Activated CD4-positive, alpha-beta memory T cell treated with anti-CD3 and anti-CD28 coated beads for 36 hours (primary cell): ENCODE data around the gene TAF5. TPM values are rescaled to one million over a fixed set of nuclear protein-coding genes. Genes with fewer than 3 reads are reported as not detected.

Experiments used
- microRNA-seq: library from miRNA; unstranded; fragments of <30 nt; microRNA quantifications from one replicate; pipeline ENCODE4 v1.2.0, GENCODE V29; 2022; ENCODE audit warnings: borderline number of aligned reads, borderline microRNAs expressed, borderline replicate concordance
- total RNA-seq, 2 experiments: library from RNA; stranded (reverse); gene quantifications; one replicate each; pipeline ENCODE4 v1.2.3, GENCODE V29; 2021

Gene TAF5
- total RNA-seq, 2 experiments from 2014 or later, result 12.9 to 13.2 TPM

Small RNA genes within 50 kb of the gene (microRNA-seq; reads per million reads assigned to microRNA genes)
- gene MIR1307, result 2,981 reads per million, percentile 92 among the genes with 10 or more reads in this experiment

Other genes starting within 250 kb of the TAF5 start
- gene NT5C2, start 174.7 kb upstream of the TAF5 start, total RNA-seq, result 10 to 100 TPM; 46.6 to 50.1 TPM
- under 1 TPM in 1 of 2 experiments, not detected in 1; 0.10 TPM for gene RPEL1, start 122.1 kb upstream of the TAF5 start, total RNA-seq
- under 1 TPM; 0.14 to 0.15 TPM for gene INA, start 90.8 kb upstream of the TAF5 start, total RNA-seq
- gene PCGF6, start 16.8 kb upstream of the TAF5 start, total RNA-seq, result 10 to 100 TPM; 12.4 to 13.4 TPM
- 100 to 1,000 TPM; 436 to 438 TPM for gene ATP5MK, start 28.5 kb downstream of the TAF5 start, total RNA-seq
- gene PDCD11, start 28.6 kb downstream of the TAF5 start, total RNA-seq, result 10 to 100 TPM; 56.4 to 56.7 TPM
- 10 to 100 TPM; 21.6 to 22.5 TPM for gene CALHM2, start 84.4 kb downstream of the TAF5 start, total RNA-seq
- not detected for gene CALHM1, start 90.9 kb downstream of the TAF5 start, total RNA-seq
- not detected for gene CALHM3, start 111.3 kb downstream of the TAF5 start, total RNA-seq
- gene NEURL1, start 125.7 kb downstream of the TAF5 start, total RNA-seq, result 1 to 10 TPM; 1.8 to 2.4 TPM